NB4 (cell line): ENCODE measurements around the gene TMEM145.
"Not testable (repeated sequence)": the region's sequence is repeated elsewhere in the genome, so short reads cannot be mapped to it uniquely, and the experiment has no call there.

Experiments used
- MYC ChIP-seq: IDR thresholded peaks from 2 replicates; pipeline ENCODE4 v1.6.1; 2011; ENCODE audit warnings: low read depth, low read length
- POLR2A ChIP-seq: IDR thresholded peaks from 2 replicates; pipeline ENCODE4 v1.6.1; 2011; ENCODE audit warnings: mild to moderate bottlenecking; ENCODE audit not compliant: insufficient read length; ENCODE audit errors: extremely low read depth
- TF ChIP-seq, protein P1 (sequence below): IDR thresholded peaks from one replicate; pipeline ENCODE4 v1.5.1; 2012; ENCODE audit warnings: low read depth, low read length
- TF ChIP-seq, protein P2 (sequence below): IDR thresholded peaks from 2 replicates; pipeline ENCODE4 v1.6.1; 2011; ENCODE audit warnings: low read depth, low read length

DNA sequence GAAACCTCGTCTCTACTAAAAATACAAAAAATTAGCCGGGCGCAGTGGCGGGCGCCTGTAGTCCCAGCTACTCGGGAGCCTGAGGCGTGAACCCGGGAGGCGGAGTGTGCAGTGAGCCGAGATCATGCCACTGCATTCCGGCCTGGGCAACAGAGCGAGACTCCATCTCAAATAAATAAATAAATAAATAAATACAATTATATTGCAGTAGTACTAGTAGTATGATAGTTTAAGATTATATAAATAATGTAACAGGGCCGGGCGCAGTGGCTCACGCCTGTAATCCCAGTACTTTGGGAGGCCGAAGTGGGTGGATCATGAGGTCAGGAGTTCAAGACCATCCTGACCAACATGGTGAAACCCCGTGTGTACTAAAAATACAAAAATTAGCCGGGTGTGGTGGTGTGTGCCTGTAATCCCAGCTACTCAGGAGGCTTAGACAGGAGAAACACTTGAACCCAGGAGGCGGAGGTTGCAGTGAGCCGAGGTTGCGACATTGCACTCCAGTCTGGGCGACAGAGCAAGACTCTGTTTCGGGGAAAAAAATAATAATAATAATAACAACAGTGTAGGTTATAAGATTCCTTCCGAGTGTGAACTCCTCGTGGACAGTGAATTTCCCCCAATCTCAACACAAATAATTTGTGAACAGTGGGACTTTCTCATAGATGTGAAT is 46.0 kb upstream of the TMEM145 start:
- TF ChIP-seq, protein P1, sequence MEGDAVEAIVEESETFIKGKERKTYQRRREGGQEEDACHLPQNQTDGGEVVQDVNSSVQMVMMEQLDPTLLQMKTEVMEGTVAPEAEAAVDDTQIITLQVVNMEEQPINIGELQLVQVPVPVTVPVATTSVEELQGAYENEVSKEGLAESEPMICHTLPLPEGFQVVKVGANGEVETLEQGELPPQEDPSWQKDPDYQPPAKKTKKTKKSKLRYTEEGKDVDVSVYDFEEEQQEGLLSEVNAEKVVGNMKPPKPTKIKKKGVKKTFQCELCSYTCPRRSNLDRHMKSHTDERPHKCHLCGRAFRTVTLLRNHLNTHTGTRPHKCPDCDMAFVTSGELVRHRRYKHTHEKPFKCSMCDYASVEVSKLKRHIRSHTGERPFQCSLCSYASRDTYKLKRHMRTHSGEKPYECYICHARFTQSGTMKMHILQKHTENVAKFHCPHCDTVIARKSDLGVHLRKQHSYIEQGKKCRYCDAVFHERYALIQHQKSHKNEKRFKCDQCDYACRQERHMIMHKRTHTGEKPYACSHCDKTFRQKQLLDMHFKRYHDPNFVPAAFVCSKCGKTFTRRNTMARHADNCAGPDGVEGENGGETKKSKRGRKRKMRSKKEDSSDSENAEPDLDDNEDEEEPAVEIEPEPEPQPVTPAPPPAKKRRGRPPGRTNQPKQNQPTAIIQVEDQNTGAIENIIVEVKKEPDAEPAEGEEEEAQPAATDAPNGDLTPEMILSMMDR = not testable (repeated sequence)
- TF ChIP-seq, protein P2, sequence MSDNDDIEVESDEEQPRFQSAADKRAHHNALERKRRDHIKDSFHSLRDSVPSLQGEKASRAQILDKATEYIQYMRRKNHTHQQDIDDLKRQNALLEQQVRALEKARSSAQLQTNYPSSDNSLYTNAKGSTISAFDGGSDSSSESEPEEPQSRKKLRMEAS = not testable (repeated sequence)
- not testable (repeated sequence) for TF ChIP-seq POLR2A, MYC
